DOHH2 (cell line): ENCODE results near the gene GALNT18.

Experiments
- CTCF ChIP-seq: fragments of 200-600 bp; sonication (generic); IDR thresholded peaks from one replicate; pipeline ENCODE4 v1.5.1; 2014; ENCODE audit warnings: antibody characterized with exemption, mild to moderate bottlenecking, low read depth, low read length; ENCODE audit not compliant: poor library complexity, severe bottlenecking
- EZH2phosphoT487 ChIP-seq: fragments of 200-600 bp; sonication (generic); IDR thresholded peaks from 2 replicates; pipeline ENCODE4 v1.6.1; 2017; ENCODE audit warnings: borderline replicate concordance, mild to moderate bottlenecking, antibody characterized with exemption, low read length, moderate library complexity, mixed read lengths

- TF ChIP-seq CTCF (no peak), EZH2phosphoT487 (no peak)
Observed at GRCh38 chr11:11302565-11302964, 319.2 kb downstream of the GALNT18 start.
